ENCODE data around the gene TENM3. TPM values are rescaled to one million over a fixed set of nuclear protein-coding genes. Genes with fewer than 3 reads are reported as not detected.

TENM3 gene
- total and polyA plus RNA-seq, 2 of the 8 experiments (the other 6 are each of a cell fraction or from before 2014, with no cell fraction given): 36.9 to 69.3 TPM

DNA sequence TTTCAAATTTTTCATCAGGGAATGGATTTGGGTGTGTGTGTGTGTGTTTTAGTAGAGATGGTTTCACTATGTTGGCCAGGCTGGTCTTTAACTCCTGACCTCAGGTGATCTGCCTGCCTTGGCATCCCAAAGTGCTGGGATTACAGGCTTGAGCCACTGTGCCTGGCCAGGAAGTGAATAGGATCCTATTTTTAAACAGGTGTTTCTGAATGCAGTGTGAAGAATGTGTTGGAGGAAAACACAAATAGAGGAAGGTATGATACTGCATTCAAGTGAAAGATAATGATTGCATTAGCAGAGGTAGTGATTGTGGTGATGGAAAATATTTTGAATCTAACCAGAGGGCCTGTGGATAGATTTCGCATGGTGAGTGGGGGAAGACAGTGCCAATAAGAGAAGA, 189.6 kb downstream of the TENM3 start:
- Histone ChIP-seq H3K4me1 (replicated peaks in 1 of 4; ENCODE audit: control insufficient read depth in 3 of 4, insufficient read depth in 4 of 4, low read length in 3 of 4) (no peaks in the 10 kb centered on the region), H2BK15ac (ENCODE audit: low read length) (no peak overlapping the region), H3K23ac (ENCODE audit: insufficient read length) (no peak overlapping the region), H3K79me1 (ENCODE audit: low read depth, low read length) (no peaks in the 10 kb centered on the region), H3K9me3 (ENCODE audit: insufficient read depth in 2 of 2, low read depth in 1 of 2, low read length in 1 of 2) (no peaks in the 10 kb centered on the region), H3K14ac (ENCODE audit: insufficient read length) (no peak overlapping the region), H3K23me2 (ENCODE audit: low read depth, low read length) (no peaks in the 10 kb centered on the region), H2BK120ac (replicated peaks; ENCODE audit: low read depth, low read length) (no peak overlapping the region), H3K4ac (replicated peaks; ENCODE audit: insufficient read length, low read depth, low read length) (no peak overlapping the region), H3K56ac (replicated peaks; ENCODE audit: insufficient read length, low read depth, low read length) (no peak overlapping the region), H4K20me1 (replicated peaks in 1 of 2; ENCODE audit: control insufficient read depth in 1 of 2, insufficient read depth in 2 of 2, low read length in 2 of 2) (no peaks in the 10 kb centered on the region), H3K27me3 (replicated peaks in 1 of 4; ENCODE audit: control insufficient read depth in 3 of 4, extremely low read depth in 1 of 4, insufficient read depth in 3 of 4, low read length in 3 of 4) (no peaks in the 10 kb centered on the region), H3K27ac (ENCODE audit: low read depth, low read length) (no peak overlapping the region), H2AK5ac (ENCODE audit: low read depth, low read length) (no peak overlapping the region), H4K5ac (ENCODE audit: insufficient read length, low read depth, low read length) (no peak overlapping the region), H3K79me2 (ENCODE audit: control insufficient read depth in 1 of 2, insufficient read depth in 2 of 2, low read length in 2 of 2) (no peaks in the 10 kb centered on the region), H3K9ac (replicated peaks in 1 of 4; ENCODE audit: extremely low read depth in 1 of 4, low read depth in 3 of 4, low read length in 3 of 4) (no peak overlapping the region), H4K91ac (replicated peaks; ENCODE audit: insufficient read length, low read length) (no peak overlapping the region), H2BK5ac (ENCODE audit: low read depth, low read length) (no peak overlapping the region), H3K4me2 (ENCODE audit: insufficient read depth in 1 of 2, low read depth in 2 of 2, low read length in 2 of 2) (no peak overlapping the region), H4K8ac (ENCODE audit: extremely low read depth, insufficient read depth, low read length) (no peak overlapping the region), H3K4me3 (ENCODE audit: extremely low read depth in 1 of 4, insufficient read depth in 2 of 4, low read depth in 3 of 4, low read length in 4 of 4) (no peak overlapping the region), H2AFZ (ENCODE audit: low read length) (no peak overlapping the region), H3K36me3 (ENCODE audit: control insufficient read depth in 2 of 4, insufficient read depth in 4 of 4, low read length in 3 of 4) (no peaks in the 10 kb centered on the region), H3K18ac (ENCODE audit: extremely low read depth, low read length) (no peak overlapping the region), H2BK20ac (ENCODE audit: low read length) (no peak overlapping the region), H2BK12ac (ENCODE audit: low read depth, low read length) (no peak overlapping the region)
- WGBS, 2 experiments (ENCODE audit: extremely low coverage in 1 of 2, insufficient coverage in 1 of 2, insufficient read length in 1 of 2, insufficient replicate concordance in 2 of 2, low coverage in 1 of 2, low lambda C conversion rate in 2 of 2, missing lambda C conversion rate in 1 of 2): 95% methylated on average over 1 of the region's 1 CpG; no CpG with 5 or more reads in 1 of the 2 experiments
- FAIRE-seq (no peak), DNase-seq (ENCODE audit: low read depth in 1 of 2, low spot score in 2 of 2) (no peak)
- POLR2A ChIA-PET (ENCODE audit: partially characterized antibody): interaction anchor here (0.9 kb wide), 1 partner anchor 15 kb away, joined by 3 read pairs; no protein-coding TSS in a partner anchor
- TF ChIP-seq ASH2L (IDR thresholded peaks at IDR 0.05; ENCODE audit: low read length) (no peak), CBX8 (IDR thresholded peaks at IDR 0.05; ENCODE audit: borderline replicate concordance, low read depth, low read length) (no peak)
- CTCF ChIA-PET (ENCODE audit: partially characterized antibody): no interaction called here
